ENCODE data around the gene PRPH. TPM values are rescaled to one million over a fixed set of nuclear protein-coding genes. Genes with fewer than 3 reads are reported as not detected.
A peak's percentile ranks its signal among the peaks of the same experiment; 100 is the strongest.

The PRPH gene
- total and polyA plus RNA-seq, 11 donors: 0.11 to 0.70 (median 0.40) TPM; not detected in 5

GRCh38 chr12:49345051-49345824 lies 50.3 kb downstream of the PRPH start:
- Histone ChIP-seq H3K27me3 (peaks cover 28 to 90% (median 60%) of the 10 kb centered on the region in 9 donors), H3K36me3 (no peaks in the 10 kb centered on the region), H3K27ac (no peak overlapping the region), H3K4me3 (peak overlapping the region in 11 of 12 donors; percentile 21 to 57 (median 45)), H3K9me3 (no peaks in the 10 kb centered on the region), H3K4me1 (peaks cover 12 to 60% (median 50%) of the 10 kb centered on the region in 12 donors)
- intact Hi-C loops (cut with DNase I): loop anchor here in 1 of 10 donors (5.0 kb wide), 1 partner anchor 58 kb away; no protein-coding TSS in a partner anchor
- ATAC-seq: peak in 2 of 4 donors; percentile 5
- TF ChIP-seq CTCF (IDR thresholded peaks at IDR 0.05): no peak
- no peak for TF ChIP-seq POLR2A (IDR thresholded peaks at IDR 0.05)
- 2 to 4% (median 3%) methylated on average over 34 to 70 of the region's 70 CpGs for WGBS, 4 donors
- DNase-seq: peak in 2 of 5 donors; percentile 27 to 74

GRCh38 chr12:49345825-49346658 lies 51.1 kb downstream of the PRPH start:
- Histone ChIP-seq H3K4me1 (peaks cover 12 to 60% (median 50%) of the 10 kb centered on the region in 12 donors), H3K4me3 (peak overlapping the region in 11 of 12 donors; percentile 21 to 57 (median 45)), H3K27me3 (peaks cover 28 to 94% (median 58%) of the 10 kb centered on the region in 9 donors), H3K27ac (no peak overlapping the region), H3K36me3 (no peaks in the 10 kb centered on the region), H3K9me3 (no peaks in the 10 kb centered on the region)
- intact Hi-C loops (cut with DNase I): loop anchor here in 1 of 10 donors (5.0 kb wide), 1 partner anchor 59 kb away; no protein-coding TSS in a partner anchor
- WGBS, 4 donors: 1 to 4% (median 2%) methylated on average over 44 to 61 of the region's 61 CpGs
- DNase-seq: no peak
- no peak for TF ChIP-seq POLR2A (IDR thresholded peaks at IDR 0.05)
- TF ChIP-seq CTCF (IDR thresholded peaks at IDR 0.05): no peak
- no peak for ATAC-seq

GRCh38 chr12:49346659-49347310 lies 51.8 kb downstream of the PRPH start, which contains the start of gene DNAJC22:
DNAJC22 (plus strand) TSS chr12:49346888; CDS start chr12:49348873, 1,985 bp downstream.
- Histone ChIP-seq H3K27me3 (peaks cover 28 to 97% (median 58%) of the 10 kb centered on the region in 9 donors), H3K27ac (no peak within 1 kb of the TSS), H3K9me3 (no peaks in the 10 kb centered on the region), H3K36me3 (no peaks in the 10 kb centered on the region), H3K4me1 (peaks cover 12 to 59% (median 50%) of the 10 kb centered on the region in 12 donors), H3K4me3 (peak within 1 kb of the TSS; percentile 21 to 57 (median 44))
- 1 to 2% (median 2%) methylated on average over 33 to 47 of the region's 47 CpGs for WGBS, 4 donors
- intact Hi-C loops (cut with DNase I): loop anchor here in 1 of 10 donors (5.0 kb wide), 1 partner anchor 59 kb away; no protein-coding TSS in a partner anchor
- peak in 2 of 4 donors; percentile 1 to 8 for ATAC-seq
- DNase-seq: no peak
- no peak for TF ChIP-seq POLR2A (IDR thresholded peaks at IDR 0.05)
- TF ChIP-seq CTCF (IDR thresholded peaks at IDR 0.05): no peak

Data from heart left ventricle (tissue), 16 donors.